HEK293 (cell line): ENCODE data around the gene CCDC120.

Experiments used
- CTCF ChIA-PET: fragments of 350-600 bp; formaldehyde crosslinking; extraction: SDS; loops from one replicate; lab custom pipeline; 2021; ENCODE audit warnings: antibody characterized with exemption; lab: Yijun Ruan, JAX
- POLR2A ChIA-PET: fragments of 300-600 bp; formaldehyde crosslinking; extraction: SDS; loops from one replicate; lab custom pipeline; 2020; ENCODE audit warnings: antibody characterized with exemption, inconsistent platforms; lab: Yijun Ruan, JAX
- H3K27ac ChIP-seq: fragments of 200-500 bp; sonication (Bioruptor generic); 2 replicates; pipeline ENCODE4 v1.5.1; 2014; ENCODE audit warnings: low read depth, low read length, control low read depth, inconsistent platforms; ENCODE audit errors: extremely low read depth
- H3K36me3 ChIP-seq, 2 experiments: fragments of 200-500 bp in 1 of 2; sonication (Bioruptor generic) in 1 of 2; 1 replicate in 1 of 2; 2 replicates in 1 of 2; pipeline ENCODE4 v1.5.1; 2014 to 2017; ENCODE audit warnings: inconsistent platforms in 2 of 2, low read length in 2 of 2; ENCODE audit not compliant: control insufficient read depth in 2 of 2, insufficient read depth in 1 of 2
- H3K4me1 ChIP-seq: fragments of 200-500 bp; sonication (Bioruptor generic); 2 replicates; pipeline ENCODE4 v1.5.1; 2014; ENCODE audit warnings: mild to moderate bottlenecking, low read length, inconsistent platforms; ENCODE audit not compliant: control insufficient read depth, insufficient read depth
- H3K4me3 ChIP-seq: 2 replicates; pipeline ENCODE4 v1.5.1; 2011; ENCODE audit warnings: low read depth, mild to moderate bottlenecking, control low read depth, low read length, moderate library complexity
- H3K9me3 ChIP-seq: fragments of 200-500 bp; sonication (Bioruptor generic); 2 replicates; pipeline ENCODE4 v1.5.1; 2014; ENCODE audit warnings: low read depth, low read length, inconsistent platforms; ENCODE audit not compliant: control insufficient read depth, insufficient read depth
- SALL2 ChIP-seq: fragments of 450-650 bp; formaldehyde crosslinking; IDR thresholded peaks from 2 replicates; pipeline ENCODE4 v1.5.0; 2017; ENCODE audit warnings: missing biosample characterization, mild to moderate bottlenecking, missing genetic modification characterization, borderline replicate concordance
- ZNF133 ChIP-seq: fragments of 450-650 bp; formaldehyde crosslinking; IDR thresholded peaks from 2 replicates; pipeline ENCODE4 v1.5.1; 2016; ENCODE audit warnings: missing biosample characterization, missing genetic modification characterization
- ZNF140 ChIP-seq: fragments of 450-650 bp; formaldehyde crosslinking; IDR thresholded peaks from 2 replicates; pipeline ENCODE4 v1.5.1; 2016; ENCODE audit warnings: missing biosample characterization, missing genetic modification characterization
- ZNF311 ChIP-seq: fragments of 450-650 bp; formaldehyde crosslinking; IDR thresholded peaks from 2 replicates; pipeline ENCODE4 v1.5.1; 2017; ENCODE audit warnings: missing biosample characterization, missing genetic modification characterization, borderline replicate concordance
- ZNF366 ChIP-seq: fragments of 450-650 bp; formaldehyde crosslinking; conservative IDR thresholded peaks from 2 replicates; pipeline ENCODE4 v1.5.1; 2016; ENCODE audit warnings: missing biosample characterization, missing genetic modification characterization
- ZNF433 ChIP-seq: fragments of 450-650 bp; formaldehyde crosslinking; IDR thresholded peaks from 2 replicates; pipeline ENCODE4 v1.5.1; 2016; ENCODE audit warnings: missing biosample characterization, missing genetic modification characterization, low read depth
- ZNF48 ChIP-seq: fragments of 450-650 bp; formaldehyde crosslinking; IDR thresholded peaks from 2 replicates; pipeline ENCODE4 v1.5.1; 2016; ENCODE audit warnings: missing biosample characterization, missing genetic modification characterization
- ZNF548 ChIP-seq: fragments of 450-650 bp; formaldehyde crosslinking; IDR thresholded peaks from 2 replicates; pipeline ENCODE4 v1.5.1; 2016; ENCODE audit warnings: missing biosample characterization, missing genetic modification characterization
- ZNF785 ChIP-seq: fragments of 450-650 bp; formaldehyde crosslinking; IDR thresholded peaks from 2 replicates; pipeline ENCODE4 v1.5.1; 2016; ENCODE audit warnings: missing biosample characterization, missing genetic modification characterization
- ZNF837 ChIP-seq: fragments of 450-650 bp; formaldehyde crosslinking; IDR thresholded peaks from 2 replicates; pipeline ENCODE4 v1.5.1; 2016; ENCODE audit warnings: missing biosample characterization, missing genetic modification characterization
- TF ChIP-seq, protein P1 (sequence below): fragments of 450-650 bp; formaldehyde crosslinking; optimal IDR thresholded peaks from 2 replicates; pipeline ENCODE3; 2016; ENCODE audit warnings: missing biosample characterization, mild to moderate bottlenecking, missing genetic modification characterization
- TF ChIP-seq, protein P2 (sequence below): fragments of 450-650 bp; formaldehyde crosslinking; IDR thresholded peaks from 2 replicates; pipeline ENCODE4 v1.5.1; 2017; ENCODE audit warnings: missing biosample characterization, missing genetic modification characterization
- TF ChIP-seq, protein P3 (sequence below): fragments of 450-650 bp; IDR thresholded peaks from 2 replicates; pipeline ENCODE4 v1.5.1; 2018; ENCODE audit warnings: missing biosample characterization, missing genetic modification characterization
- TF ChIP-seq, protein P4 (sequence below): fragments of 450-650 bp; formaldehyde crosslinking; IDR thresholded peaks from 2 replicates; pipeline ENCODE4 v1.5.1; 2016; ENCODE audit warnings: missing biosample characterization, missing genetic modification characterization, low read depth
- TF ChIP-seq, protein P5 (sequence below): fragments of 450-650 bp; formaldehyde crosslinking; IDR thresholded peaks from 2 replicates; pipeline ENCODE4 v1.5.0; 2017; ENCODE audit warnings: missing biosample characterization, missing genetic modification characterization, borderline replicate concordance
- TF ChIP-seq, protein P6 (sequence below): fragments of 450-650 bp; formaldehyde crosslinking; IDR thresholded peaks from 2 replicates; pipeline ENCODE4 v1.5.1; 2016; ENCODE audit warnings: missing biosample characterization, missing genetic modification characterization, borderline replicate concordance
- TF ChIP-seq, protein P7 (sequence below): sonication (generic); formaldehyde crosslinking; IDR thresholded peaks from 2 replicates; pipeline ENCODE4 v1.8.1; 2022; ENCODE audit warnings: mild to moderate bottlenecking, moderate library complexity, missing genetic modification reagents

CCDC120 gene

DNA sequence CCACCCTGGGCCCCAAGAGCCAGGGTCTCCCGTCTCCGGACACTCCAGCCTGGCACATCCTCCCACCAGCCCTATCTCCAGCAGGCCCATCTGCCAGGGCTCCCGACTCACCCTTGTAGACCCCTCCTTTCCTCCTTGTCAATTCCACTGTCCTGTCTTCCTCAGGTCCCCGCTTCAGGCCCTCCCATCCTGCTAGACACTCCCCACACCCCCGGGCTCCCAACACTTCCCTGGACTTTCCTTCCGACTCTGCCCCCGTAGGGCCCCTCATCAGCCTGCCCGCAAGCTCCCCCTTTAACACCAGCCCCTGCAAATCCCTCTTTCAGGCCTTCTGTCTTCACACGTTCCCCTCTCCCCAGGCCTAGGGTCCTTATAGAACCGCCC, 13.9 kb downstream of the CCDC120 start:
- H3K4me1 ChIP-seq: peaks cover 4% of the 10 kb centered on the region; the same call in 1 of the 2 replicates
- H3K4me3 ChIP-seq: no peak overlapping the region
- H3K27ac ChIP-seq: no peak overlapping the region
- no peak for TF ChIP-seq SALL2 (tag by site-specific recombination)
- TF ChIP-seq ZNF433 (tag by site-specific recombination): no peak
- TF ChIP-seq ZNF366: 0 out of 2 replicates have a peak, but pooled peaks have one; percentile 37
- no peak for TF ChIP-seq ZNF48 (tag by site-specific recombination)
- TF ChIP-seq, protein P1, sequence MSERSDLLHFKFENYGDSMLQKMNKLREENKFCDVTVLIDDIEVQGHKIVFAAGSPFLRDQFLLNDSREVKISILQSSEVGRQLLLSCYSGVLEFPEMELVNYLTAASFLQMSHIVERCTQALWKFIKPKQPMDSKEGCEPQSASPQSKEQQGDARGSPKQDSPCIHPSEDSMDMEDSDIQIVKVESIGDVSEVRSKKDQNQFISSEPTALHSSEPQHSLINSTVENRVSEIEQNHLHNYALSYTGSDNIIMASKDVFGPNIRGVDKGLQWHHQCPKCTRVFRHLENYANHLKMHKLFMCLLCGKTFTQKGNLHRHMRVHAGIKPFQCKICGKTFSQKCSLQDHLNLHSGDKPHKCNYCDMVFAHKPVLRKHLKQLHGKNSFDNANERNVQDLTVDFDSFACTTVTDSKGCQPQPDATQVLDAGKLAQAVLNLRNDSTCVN (tag by site-specific recombination): no peak
- CTCF ChIA-PET: no interaction called here
- H3K36me3 ChIP-seq: peaks cover 0 to 47% of the 10 kb centered on the region in 2 experiments; a peak in 1 of 3 replicates
- H3K9me3 ChIP-seq: no peaks in the 10 kb centered on the region
- POLR2A ChIA-PET: no interaction called here

DNA sequence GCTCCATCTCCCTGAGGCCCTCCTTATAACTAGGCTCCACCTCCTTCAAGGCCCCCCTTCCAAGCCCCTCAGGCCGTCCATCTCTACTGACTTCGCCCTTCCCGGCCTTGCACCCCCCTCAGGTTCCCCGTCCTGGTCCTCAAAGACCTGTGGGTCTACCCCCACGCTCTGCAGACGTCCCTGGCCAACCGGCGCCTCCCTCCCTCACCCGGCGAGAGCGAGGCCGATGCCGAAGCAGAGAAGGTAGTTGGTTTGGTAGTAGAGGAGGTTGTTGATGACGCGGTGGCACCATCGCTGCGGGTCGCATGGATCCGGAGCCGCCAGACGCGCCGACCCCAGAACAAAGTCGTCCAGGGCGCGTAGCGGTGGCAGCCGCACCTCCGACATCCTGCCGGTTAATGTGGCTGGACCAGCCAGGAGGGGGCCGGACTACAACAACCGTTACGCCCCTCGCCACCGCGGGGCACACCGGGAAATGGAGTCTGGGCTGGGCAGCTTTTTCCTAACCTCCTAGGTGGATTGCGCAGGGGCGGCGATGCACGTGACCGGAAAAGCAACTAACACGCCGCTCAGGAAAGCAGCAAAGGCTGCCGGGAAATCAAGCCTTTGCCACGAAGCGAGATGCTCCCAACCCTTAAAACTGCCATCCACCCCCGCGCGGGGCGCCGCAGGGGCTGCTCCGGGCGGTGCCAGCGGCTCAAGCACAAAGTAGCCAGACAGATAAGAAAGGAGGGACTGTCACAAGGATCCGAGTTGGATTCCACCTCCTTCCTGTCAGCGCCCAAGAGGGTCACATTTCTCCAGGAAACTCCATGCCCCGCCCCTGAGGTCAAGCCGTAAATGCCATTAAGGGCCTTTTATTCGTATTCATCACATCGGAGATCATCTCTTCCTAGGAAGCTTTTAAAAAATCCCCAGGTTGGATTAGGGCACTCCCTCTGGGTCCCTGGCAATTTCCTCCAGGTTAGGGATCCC, 15.1 kb downstream of the CCDC120 start, which contains the start of gene PRAF2:
Gene PRAF2, minus strand, starts transcription at position 402 of the 975 bp plus-strand sequence. Its CDS starts 15 bp downstream, at position 387.
- ChIA-PET CTCF (interaction anchor here (0.7 kb wide), 1 partner anchor 493 kb away, joined by 5 read pairs; no protein-coding TSS in a partner anchor), POLR2A (interaction anchor here (0.6 kb wide), 1 partner anchor 21 kb away, joined by 3 read pairs; no protein-coding TSS in a partner anchor)
- H3K36me3 ChIP-seq: peaks cover 0 to 50% of the 10 kb centered on the region in 2 experiments; a peak in 1 of 3 replicates
- no peaks in the 10 kb centered on the region for H3K9me3 ChIP-seq
- peaks cover 4% of the 10 kb centered on the region; the same call in 1 of the 2 replicates for H3K4me1 ChIP-seq
- peak within 1 kb of the TSS; percentile 47 for H3K4me3 ChIP-seq
- peak within 1 kb of the TSS; percentile 54 for H3K27ac ChIP-seq
- TF ChIP-seq, protein P2, sequence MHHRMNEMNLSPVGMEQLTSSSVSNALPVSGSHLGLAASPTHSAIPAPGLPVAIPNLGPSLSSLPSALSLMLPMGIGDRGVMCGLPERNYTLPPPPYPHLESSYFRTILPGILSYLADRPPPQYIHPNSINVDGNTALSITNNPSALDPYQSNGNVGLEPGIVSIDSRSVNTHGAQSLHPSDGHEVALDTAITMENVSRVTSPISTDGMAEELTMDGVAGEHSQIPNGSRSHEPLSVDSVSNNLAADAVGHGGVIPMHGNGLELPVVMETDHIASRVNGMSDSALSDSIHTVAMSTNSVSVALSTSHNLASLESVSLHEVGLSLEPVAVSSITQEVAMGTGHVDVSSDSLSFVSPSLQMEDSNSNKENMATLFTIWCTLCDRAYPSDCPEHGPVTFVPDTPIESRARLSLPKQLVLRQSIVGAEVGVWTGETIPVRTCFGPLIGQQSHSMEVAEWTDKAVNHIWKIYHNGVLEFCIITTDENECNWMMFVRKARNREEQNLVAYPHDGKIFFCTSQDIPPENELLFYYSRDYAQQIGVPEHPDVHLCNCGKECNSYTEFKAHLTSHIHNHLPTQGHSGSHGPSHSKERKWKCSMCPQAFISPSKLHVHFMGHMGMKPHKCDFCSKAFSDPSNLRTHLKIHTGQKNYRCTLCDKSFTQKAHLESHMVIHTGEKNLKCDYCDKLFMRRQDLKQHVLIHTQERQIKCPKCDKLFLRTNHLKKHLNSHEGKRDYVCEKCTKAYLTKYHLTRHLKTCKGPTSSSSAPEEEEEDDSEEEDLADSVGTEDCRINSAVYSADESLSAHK (tag by site-specific recombination): peak; percentile 98
- TF ChIP-seq, protein P3, sequence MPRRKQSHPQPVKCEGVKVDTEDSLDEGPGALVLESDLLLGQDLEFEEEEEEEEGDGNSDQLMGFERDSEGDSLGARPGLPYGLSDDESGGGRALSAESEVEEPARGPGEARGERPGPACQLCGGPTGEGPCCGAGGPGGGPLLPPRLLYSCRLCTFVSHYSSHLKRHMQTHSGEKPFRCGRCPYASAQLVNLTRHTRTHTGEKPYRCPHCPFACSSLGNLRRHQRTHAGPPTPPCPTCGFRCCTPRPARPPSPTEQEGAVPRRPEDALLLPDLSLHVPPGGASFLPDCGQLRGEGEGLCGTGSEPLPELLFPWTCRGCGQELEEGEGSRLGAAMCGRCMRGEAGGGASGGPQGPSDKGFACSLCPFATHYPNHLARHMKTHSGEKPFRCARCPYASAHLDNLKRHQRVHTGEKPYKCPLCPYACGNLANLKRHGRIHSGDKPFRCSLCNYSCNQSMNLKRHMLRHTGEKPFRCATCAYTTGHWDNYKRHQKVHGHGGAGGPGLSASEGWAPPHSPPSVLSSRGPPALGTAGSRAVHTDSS (tag by site-specific recombination): no peak
- TF ChIP-seq ZNF133 (tag by site-specific recombination) (no peak), ZNF837 (tag by site-specific recombination) (peak; percentile 99), ZNF785 (tag by site-specific recombination) (no peak), SALL2 (tag by site-specific recombination) (no peak), ZNF140 (tag by site-specific recombination) (no peak), ZNF548 (no peak), ZNF311 (tag by site-specific recombination) (no peak)
- TF ChIP-seq, protein P4, sequence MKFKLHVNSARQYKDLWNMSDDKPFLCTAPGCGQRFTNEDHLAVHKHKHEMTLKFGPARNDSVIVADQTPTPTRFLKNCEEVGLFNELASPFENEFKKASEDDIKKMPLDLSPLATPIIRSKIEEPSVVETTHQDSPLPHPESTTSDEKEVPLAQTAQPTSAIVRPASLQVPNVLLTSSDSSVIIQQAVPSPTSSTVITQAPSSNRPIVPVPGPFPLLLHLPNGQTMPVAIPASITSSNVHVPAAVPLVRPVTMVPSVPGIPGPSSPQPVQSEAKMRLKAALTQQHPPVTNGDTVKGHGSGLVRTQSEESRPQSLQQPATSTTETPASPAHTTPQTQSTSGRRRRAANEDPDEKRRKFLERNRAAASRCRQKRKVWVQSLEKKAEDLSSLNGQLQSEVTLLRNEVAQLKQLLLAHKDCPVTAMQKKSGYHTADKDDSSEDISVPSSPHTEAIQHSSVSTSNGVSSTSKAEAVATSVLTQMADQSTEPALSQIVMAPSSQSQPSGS: no peak
- TF ChIP-seq, protein P5, sequence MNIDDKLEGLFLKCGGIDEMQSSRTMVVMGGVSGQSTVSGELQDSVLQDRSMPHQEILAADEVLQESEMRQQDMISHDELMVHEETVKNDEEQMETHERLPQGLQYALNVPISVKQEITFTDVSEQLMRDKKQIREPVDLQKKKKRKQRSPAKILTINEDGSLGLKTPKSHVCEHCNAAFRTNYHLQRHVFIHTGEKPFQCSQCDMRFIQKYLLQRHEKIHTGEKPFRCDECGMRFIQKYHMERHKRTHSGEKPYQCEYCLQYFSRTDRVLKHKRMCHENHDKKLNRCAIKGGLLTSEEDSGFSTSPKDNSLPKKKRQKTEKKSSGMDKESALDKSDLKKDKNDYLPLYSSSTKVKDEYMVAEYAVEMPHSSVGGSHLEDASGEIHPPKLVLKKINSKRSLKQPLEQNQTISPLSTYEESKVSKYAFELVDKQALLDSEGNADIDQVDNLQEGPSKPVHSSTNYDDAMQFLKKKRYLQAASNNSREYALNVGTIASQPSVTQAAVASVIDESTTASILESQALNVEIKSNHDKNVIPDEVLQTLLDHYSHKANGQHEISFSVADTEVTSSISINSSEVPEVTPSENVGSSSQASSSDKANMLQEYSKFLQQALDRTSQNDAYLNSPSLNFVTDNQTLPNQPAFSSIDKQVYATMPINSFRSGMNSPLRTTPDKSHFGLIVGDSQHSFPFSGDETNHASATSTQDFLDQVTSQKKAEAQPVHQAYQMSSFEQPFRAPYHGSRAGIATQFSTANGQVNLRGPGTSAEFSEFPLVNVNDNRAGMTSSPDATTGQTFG (tag by site-specific recombination): no peak
- TF ChIP-seq, protein P6, sequence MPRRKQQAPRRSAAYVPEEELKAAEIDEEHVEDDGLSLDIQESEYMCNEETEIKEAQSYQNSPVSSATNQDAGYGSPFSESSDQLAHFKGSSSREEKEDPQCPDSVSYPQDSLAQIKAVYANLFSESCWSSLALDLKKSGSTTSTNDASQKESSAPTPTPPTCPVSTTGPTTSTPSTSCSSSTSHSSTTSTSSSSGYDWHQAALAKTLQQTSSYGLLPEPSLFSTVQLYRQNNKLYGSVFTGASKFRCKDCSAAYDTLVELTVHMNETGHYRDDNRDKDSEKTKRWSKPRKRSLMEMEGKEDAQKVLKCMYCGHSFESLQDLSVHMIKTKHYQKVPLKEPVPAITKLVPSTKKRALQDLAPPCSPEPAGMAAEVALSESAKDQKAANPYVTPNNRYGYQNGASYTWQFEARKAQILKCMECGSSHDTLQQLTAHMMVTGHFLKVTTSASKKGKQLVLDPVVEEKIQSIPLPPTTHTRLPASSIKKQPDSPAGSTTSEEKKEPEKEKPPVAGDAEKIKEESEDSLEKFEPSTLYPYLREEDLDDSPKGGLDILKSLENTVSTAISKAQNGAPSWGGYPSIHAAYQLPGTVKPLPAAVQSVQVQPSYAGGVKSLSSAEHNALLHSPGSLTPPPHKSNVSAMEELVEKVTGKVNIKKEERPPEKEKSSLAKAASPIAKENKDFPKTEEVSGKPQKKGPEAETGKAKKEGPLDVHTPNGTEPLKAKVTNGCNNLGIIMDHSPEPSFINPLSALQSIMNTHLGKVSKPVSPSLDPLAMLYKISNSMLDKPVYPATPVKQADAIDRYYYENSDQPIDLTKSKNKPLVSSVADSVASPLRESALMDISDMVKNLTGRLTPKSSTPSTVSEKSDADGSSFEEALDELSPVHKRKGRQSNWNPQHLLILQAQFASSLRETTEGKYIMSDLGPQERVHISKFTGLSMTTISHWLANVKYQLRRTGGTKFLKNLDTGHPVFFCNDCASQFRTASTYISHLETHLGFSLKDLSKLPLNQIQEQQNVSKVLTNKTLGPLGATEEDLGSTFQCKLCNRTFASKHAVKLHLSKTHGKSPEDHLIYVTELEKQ (tag by site-specific recombination): no peak
- TF ChIP-seq, protein P7, sequence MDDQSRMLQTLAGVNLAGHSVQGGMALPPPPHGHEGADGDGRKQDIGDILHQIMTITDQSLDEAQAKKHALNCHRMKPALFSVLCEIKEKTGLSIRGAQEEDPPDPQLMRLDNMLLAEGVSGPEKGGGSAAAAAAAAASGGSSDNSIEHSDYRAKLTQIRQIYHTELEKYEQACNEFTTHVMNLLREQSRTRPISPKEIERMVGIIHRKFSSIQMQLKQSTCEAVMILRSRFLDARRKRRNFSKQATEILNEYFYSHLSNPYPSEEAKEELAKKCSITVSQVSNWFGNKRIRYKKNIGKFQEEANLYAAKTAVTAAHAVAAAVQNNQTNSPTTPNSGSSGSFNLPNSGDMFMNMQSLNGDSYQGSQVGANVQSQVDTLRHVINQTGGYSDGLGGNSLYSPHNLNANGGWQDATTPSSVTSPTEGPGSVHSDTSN (CRISPR knock-in tag): no peak
